Esophagus muscularis mucosa (tissue), 4 donors: Measurements from ENCODE around the gene SPECC1.

Experiments used
- EP300 ChIP-seq: sonication (generic); formaldehyde crosslinking; IDR thresholded peaks from one replicate; pipeline ENCODE4 v1.6.1; 2017; ENCODE audit warnings: antibody characterized with exemption
- POLR2A ChIP-seq: fragments of 450-650 bp; IDR thresholded peaks from one replicate; pipeline ENCODE4 v1.6.1; 2017; ENCODE audit warnings: antibody characterized with exemption, moderate library complexity, mild to moderate bottlenecking, low read depth
- TF ChIP-seq, protein P1 (sequence below), 3 experiments: fragments of 200-600 bp in 2 of 3; fragments of 450-650 bp in 1 of 3; sonication (generic) in 2 of 3; IDR thresholded peaks; one replicate each; pipeline ENCODE4 v1.5.1; 2017 to 2019; ENCODE audit warnings: antibody characterized with exemption in 3 of 3, mild to moderate bottlenecking in 2 of 3, moderate library complexity in 1 of 3

- TF ChIP-seq, protein P1, sequence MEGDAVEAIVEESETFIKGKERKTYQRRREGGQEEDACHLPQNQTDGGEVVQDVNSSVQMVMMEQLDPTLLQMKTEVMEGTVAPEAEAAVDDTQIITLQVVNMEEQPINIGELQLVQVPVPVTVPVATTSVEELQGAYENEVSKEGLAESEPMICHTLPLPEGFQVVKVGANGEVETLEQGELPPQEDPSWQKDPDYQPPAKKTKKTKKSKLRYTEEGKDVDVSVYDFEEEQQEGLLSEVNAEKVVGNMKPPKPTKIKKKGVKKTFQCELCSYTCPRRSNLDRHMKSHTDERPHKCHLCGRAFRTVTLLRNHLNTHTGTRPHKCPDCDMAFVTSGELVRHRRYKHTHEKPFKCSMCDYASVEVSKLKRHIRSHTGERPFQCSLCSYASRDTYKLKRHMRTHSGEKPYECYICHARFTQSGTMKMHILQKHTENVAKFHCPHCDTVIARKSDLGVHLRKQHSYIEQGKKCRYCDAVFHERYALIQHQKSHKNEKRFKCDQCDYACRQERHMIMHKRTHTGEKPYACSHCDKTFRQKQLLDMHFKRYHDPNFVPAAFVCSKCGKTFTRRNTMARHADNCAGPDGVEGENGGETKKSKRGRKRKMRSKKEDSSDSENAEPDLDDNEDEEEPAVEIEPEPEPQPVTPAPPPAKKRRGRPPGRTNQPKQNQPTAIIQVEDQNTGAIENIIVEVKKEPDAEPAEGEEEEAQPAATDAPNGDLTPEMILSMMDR (IDR thresholded peaks at IDR 0.05): no peak
- no peak for TF ChIP-seq POLR2A
- TF ChIP-seq EP300: no peak
Observed at GRCh38 chr17:20122254-20122879, 113.2 kb downstream of the SPECC1 start.
